IPS DF 4.7 (cell line): ENCODE results near the gene TNC.

Experiments used
- DNase-seq: peaks from one replicate; pipeline ENCODE4 v3.0.0-alpha.2; 2013; ENCODE audit warnings: low spot score; ENCODE audit errors: extremely low read depth

TNC gene

DNA sequence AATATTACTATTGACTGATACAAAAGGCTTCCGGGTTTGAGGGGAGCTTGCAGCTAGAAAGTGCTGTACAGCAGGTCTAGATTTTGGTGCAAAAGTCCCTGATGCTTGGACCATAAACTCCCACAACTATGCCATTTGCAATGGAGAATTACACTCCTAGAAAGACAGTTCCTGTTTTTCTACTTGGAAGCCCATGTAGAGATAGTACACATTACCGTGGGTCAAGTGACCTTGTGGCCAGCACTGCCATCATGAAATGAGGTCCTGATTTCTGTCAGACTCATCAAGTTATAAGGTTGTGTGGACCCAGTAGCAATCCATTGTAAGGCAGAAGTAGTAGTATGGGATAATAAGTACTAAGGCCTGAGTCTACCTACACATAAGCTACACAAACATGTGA is 144.7 kb downstream of the TNC start:
- DNase-seq = no peak

DNA sequence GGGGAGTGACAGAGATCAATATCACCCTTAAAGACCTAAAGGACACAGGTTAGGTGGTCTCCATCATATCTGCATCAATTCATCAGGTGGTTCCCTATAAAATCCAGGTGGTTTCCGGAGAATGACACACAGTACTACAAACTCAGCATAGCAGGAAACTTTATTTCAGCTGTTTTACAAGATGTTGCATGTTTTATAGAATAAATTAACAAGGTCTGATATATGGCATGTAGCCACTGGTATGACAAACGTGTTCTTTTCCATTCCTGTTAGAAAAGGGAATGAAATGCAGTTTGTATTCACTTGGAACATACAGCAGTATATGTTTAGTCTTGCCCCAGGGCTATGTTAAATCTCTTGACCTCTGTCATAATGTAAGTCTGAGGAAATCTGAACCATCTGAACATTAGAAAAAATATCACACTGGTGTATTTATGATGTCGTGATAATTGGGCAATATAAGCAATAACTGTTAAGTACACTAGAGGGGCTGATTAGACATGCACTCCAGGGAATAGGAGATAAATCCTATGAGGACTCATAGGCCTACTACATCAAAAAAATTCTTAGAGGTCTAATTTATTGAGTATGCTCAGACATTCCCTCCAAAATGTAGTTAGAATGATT is 145.3 kb downstream of the TNC start:
- DNase-seq = no peak
